Endodermal cell (in vitro differentiated cells): ENCODE results near the gene ZC3H12A. TPM values are rescaled to one million over a fixed set of nuclear protein-coding genes. Genes with fewer than 3 reads are reported as not detected.

Source experiments
- DNase-seq: peaks from one replicate; pipeline ENCODE4 v3.0.0-alpha.2; 2017
- H3K27ac ChIP-seq: 2 replicates; pipeline ENCODE4 v1.5.1; 2013; ENCODE audit warnings: mild to moderate bottlenecking, low read depth, low read length, moderate library complexity
- H3K27me3 ChIP-seq: 2 replicates; pipeline ENCODE4 v1.6.1; 2013; ENCODE audit warnings: mild to moderate bottlenecking, low read length, moderate library complexity; ENCODE audit not compliant: insufficient read depth, control insufficient read depth, poor library complexity, severe bottlenecking
- H3K36me3 ChIP-seq: 2 replicates; pipeline ENCODE4 v1.7.0; 2013; ENCODE audit warnings: mild to moderate bottlenecking, low read length, moderate library complexity; ENCODE audit not compliant: control insufficient read depth, insufficient read depth
- H3K4me1 ChIP-seq: one replicate; pipeline ENCODE4 v1.7.0; 2013; ENCODE audit warnings: low read length; ENCODE audit not compliant: control insufficient read depth, insufficient read depth
- H3K4me3 ChIP-seq: 2 replicates; pipeline ENCODE4 v1.5.1; 2013; ENCODE audit warnings: mild to moderate bottlenecking, low read length, moderate library complexity
- H3K9ac ChIP-seq: 2 replicates; pipeline ENCODE4 v1.6.1; 2013; ENCODE audit warnings: mild to moderate bottlenecking, low read length, moderate library complexity; ENCODE audit not compliant: poor library complexity, severe bottlenecking; ENCODE audit errors: extremely low read depth
- H3K9me3 ChIP-seq: 2 replicates; pipeline ENCODE4 v1.6.1; 2013; ENCODE audit warnings: mild to moderate bottlenecking, low read length, moderate library complexity; ENCODE audit not compliant: control insufficient read depth
- H3K27ac Mint-ChIP-seq: 2 replicates; pipeline ENCODE4 v1.8.0; 2020; ENCODE audit warnings: mixed read lengths
- H3K27me3 Mint-ChIP-seq: 2 replicates; pipeline ENCODE4 v1.8.0; 2021; ENCODE audit warnings: mild to moderate bottlenecking, mixed read lengths; ENCODE audit not compliant: insufficient read depth
- H3K36me3 Mint-ChIP-seq: 2 replicates; pipeline ENCODE4 v1.8.0; 2020; ENCODE audit warnings: low read depth, mixed read lengths
- H3K4me1 Mint-ChIP-seq: 2 replicates; pipeline ENCODE4 v1.8.0; 2020; ENCODE audit warnings: mixed read lengths
- H3K4me3 Mint-ChIP-seq: 2 replicates; pipeline ENCODE4 v1.8.0; 2020; ENCODE audit warnings: mild to moderate bottlenecking, moderate library complexity, mixed read lengths
- H3K9me3 Mint-ChIP-seq: 2 replicates; pipeline ENCODE4 v1.8.0; 2020; ENCODE audit warnings: mild to moderate bottlenecking, mixed read lengths
- CTCF ChIP-seq: fragments of 200-600 bp; sonication (generic); conservative IDR thresholded peaks from 2 replicates; pipeline ENCODE4 v1.5.0; 2021; ENCODE audit warnings: antibody characterized with exemption, mild to moderate bottlenecking
- WGBS, 2 experiments: methylation state at CpG; one replicate each; pipeline versions ENCODE4 v1.1.5 to v1.1.7; 2013; ENCODE audit warnings: missing lambda C conversion rate in 2 of 2, mixed read lengths in 1 of 2; ENCODE audit not compliant: insufficient coverage in 1 of 2, insufficient read length in 1 of 2; 5-methylcytosine and 5-hydroxymethylcytosine counted together
- total RNA-seq, 2 donors: library from RNA; stranded (reverse); fragmentation: NEBNext Ultra II Directional in 1 of 2; extraction: Animal tissue kit (Norgen Biotek cat#: 25700) in 1 of 2; gene quantifications; 2 replicates in 1 of 2; 3 replicates in 1 of 2; pipeline ENCODE4 v1.2.1, GENCODE V29; 2021

The ZC3H12A gene
- total RNA-seq, 2 donors from 2014 or later: 5.5 to 5.8 TPM

GRCh38 chr1:37464443-37464842 lies 9.9 kb upstream of the ZC3H12A start:
- Histone ChIP-seq H3K9me3 (no peaks in the 10 kb centered on the region), H3K4me1 (no peaks in the 10 kb centered on the region), H3K36me3 (no peaks in the 10 kb centered on the region), H3K27ac (no peak overlapping the region), H3K4me3 (no peak overlapping the region), H3K9ac (no peak overlapping the region), H3K27me3 (no peaks in the 10 kb centered on the region)
- Mint-ChIP-seq H3K27me3 (no peaks in the 10 kb centered on the region), H3K9me3 (no peaks in the 10 kb centered on the region), H3K27ac (no peak overlapping the region), H3K36me3 (no peaks in the 10 kb centered on the region), H3K4me3 (no peak overlapping the region), H3K4me1 (peaks cover 1% of the 10 kb centered on the region)
- 94 to 97% methylated on average over 2 of the region's 2 CpGs for WGBS, 2 experiments
- no peak for DNase-seq
- TF ChIP-seq CTCF: no peak

- no peak for DNase-seq
- Histone ChIP-seq H3K27me3 (no peaks in the 10 kb centered on the region), H3K9me3 (no peaks in the 10 kb centered on the region), H3K27ac (no peak overlapping the region), H3K9ac (no peak overlapping the region), H3K4me3 (no peak overlapping the region), H3K4me1 (no peaks in the 10 kb centered on the region), H3K36me3 (no peaks in the 10 kb centered on the region)
- no peaks in the 10 kb centered on the region for H3K9me3 Mint-ChIP-seq
- no peaks in the 10 kb centered on the region for H3K36me3 Mint-ChIP-seq
- no peak overlapping the region for H3K27ac Mint-ChIP-seq
- peaks cover 1% of the 10 kb centered on the region for H3K4me1 Mint-ChIP-seq
- no peak for TF ChIP-seq CTCF
- no peak overlapping the region for H3K4me3 Mint-ChIP-seq
- H3K27me3 Mint-ChIP-seq: no peaks in the 10 kb centered on the region
- 89% methylated on average over 5 to 6 of the region's 6 CpGs for WGBS, 2 experiments
These were observed 8.5 kb upstream of the ZC3H12A start for GRCh38 chr1:37465593-37466517.

GRCh38 chr1:37468037-37468436 lies 6.3 kb upstream of the ZC3H12A start:
- Histone ChIP-seq H3K27ac (no peak overlapping the region), H3K27me3 (peaks cover 8% of the 10 kb centered on the region), H3K9ac (no peak overlapping the region), H3K9me3 (no peaks in the 10 kb centered on the region), H3K4me1 (peaks cover 7% of the 10 kb centered on the region), H3K36me3 (no peaks in the 10 kb centered on the region), H3K4me3 (no peak overlapping the region)
- no peaks in the 10 kb centered on the region for H3K36me3 Mint-ChIP-seq
- no peak overlapping the region for H3K27ac Mint-ChIP-seq
- 95 to 100% methylated on average over 2 to 5 of the region's 5 CpGs for WGBS, 2 experiments
- H3K4me1 Mint-ChIP-seq: peaks cover 9% of the 10 kb centered on the region
- no peak for DNase-seq
- H3K27me3 Mint-ChIP-seq: peaks cover 12% of the 10 kb centered on the region
- no peaks in the 10 kb centered on the region for H3K9me3 Mint-ChIP-seq
- H3K4me3 Mint-ChIP-seq: no peak overlapping the region
- no peak for TF ChIP-seq CTCF
